Esophagus muscularis mucosa (tissue), 3 donors: ENCODE measurements around the gene MRLN.

Experiments
- POLR2A ChIP-seq: fragments of 450-650 bp; IDR thresholded peaks from one replicate; pipeline ENCODE4 v1.6.1; 2017; ENCODE audit warnings: antibody characterized with exemption, moderate library complexity, mild to moderate bottlenecking, low read depth
- POLR2AphosphoS5 ChIP-seq, 2 donors: sonication (generic); formaldehyde crosslinking; IDR thresholded peaks; one replicate each; pipeline ENCODE4 v1.6.1; 2017; ENCODE audit warnings: antibody characterized with exemption in 2 of 2
- TF ChIP-seq, protein P1 (sequence below), 3 experiments: fragments of 200-600 bp in 2 of 3; fragments of 450-650 bp in 1 of 3; sonication (generic) in 2 of 3; IDR thresholded peaks; one replicate each; pipeline ENCODE4 v1.5.1; 2017 to 2019; ENCODE audit warnings: antibody characterized with exemption in 3 of 3, mild to moderate bottlenecking in 2 of 3, moderate library complexity in 1 of 3

GRCh38 chr10:59718257-59718656, 35.0 kb downstream of the MRLN start:
- TF ChIP-seq, protein P1, sequence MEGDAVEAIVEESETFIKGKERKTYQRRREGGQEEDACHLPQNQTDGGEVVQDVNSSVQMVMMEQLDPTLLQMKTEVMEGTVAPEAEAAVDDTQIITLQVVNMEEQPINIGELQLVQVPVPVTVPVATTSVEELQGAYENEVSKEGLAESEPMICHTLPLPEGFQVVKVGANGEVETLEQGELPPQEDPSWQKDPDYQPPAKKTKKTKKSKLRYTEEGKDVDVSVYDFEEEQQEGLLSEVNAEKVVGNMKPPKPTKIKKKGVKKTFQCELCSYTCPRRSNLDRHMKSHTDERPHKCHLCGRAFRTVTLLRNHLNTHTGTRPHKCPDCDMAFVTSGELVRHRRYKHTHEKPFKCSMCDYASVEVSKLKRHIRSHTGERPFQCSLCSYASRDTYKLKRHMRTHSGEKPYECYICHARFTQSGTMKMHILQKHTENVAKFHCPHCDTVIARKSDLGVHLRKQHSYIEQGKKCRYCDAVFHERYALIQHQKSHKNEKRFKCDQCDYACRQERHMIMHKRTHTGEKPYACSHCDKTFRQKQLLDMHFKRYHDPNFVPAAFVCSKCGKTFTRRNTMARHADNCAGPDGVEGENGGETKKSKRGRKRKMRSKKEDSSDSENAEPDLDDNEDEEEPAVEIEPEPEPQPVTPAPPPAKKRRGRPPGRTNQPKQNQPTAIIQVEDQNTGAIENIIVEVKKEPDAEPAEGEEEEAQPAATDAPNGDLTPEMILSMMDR (IDR thresholded peaks at IDR 0.05): no peak
- TF ChIP-seq POLR2A: no peak
- TF ChIP-seq POLR2AphosphoS5 (IDR thresholded peaks at IDR 0.05): no peak
